ENCODE measurements around the gene POU3F1.

POU3F1 gene

DNA sequence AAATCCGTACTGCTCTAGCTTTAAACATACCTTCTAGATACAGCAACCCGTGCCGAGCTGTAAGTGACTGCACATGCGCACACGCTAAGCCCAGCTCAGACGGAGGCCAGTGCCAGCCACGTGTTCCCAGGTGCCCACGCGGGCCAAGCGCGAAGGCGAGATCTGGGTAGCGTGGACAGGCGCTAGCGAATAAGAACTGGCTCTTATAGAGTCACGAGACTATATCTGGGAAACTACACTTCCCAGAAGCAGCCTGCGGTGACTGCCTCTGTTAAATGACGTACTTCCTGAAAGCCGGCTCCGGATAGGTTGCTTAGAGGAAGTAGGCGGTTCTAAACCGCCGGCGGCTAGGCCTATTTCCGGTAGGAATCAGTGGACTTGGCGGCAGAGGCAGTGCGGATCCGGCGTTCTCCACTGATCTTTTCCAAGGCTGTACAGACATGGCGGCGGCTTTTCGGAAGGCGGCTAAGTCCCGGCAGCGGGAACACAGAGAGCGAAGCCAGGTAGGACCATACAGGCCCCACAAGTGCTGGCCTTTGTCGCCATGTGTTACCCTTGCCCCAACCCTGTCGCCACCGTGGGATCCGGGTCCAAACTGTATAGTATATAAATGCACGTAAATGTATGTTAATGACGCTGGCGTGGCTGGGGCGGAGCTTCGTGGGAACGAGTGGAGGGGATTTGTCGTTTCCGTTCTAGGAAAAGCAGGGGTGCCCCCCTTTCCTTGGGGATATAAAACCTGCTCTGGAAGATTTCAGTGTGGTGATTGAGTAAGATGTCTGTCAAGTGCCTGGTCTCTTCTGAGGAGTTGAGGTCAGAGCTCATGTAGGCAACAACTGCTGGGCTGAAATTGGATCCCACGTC lies 34.0 kb downstream of the POU3F1 start, which contains the start of gene UTP11:
UTP11 (plus strand) TSS at position 372 of the 864 bp plus-strand sequence; CDS start at position 441, 69 bp downstream.
- peak within 1 kb of the TSS; percentile 82 for H3K4me3 ChIP-seq (ENCODE audit: low read depth, low read length)
- peak; percentile 98 for DNase-seq (ENCODE audit: low read depth)

GRCh38 chr1:38009841-38010180 lies 36.8 kb downstream of the POU3F1 start:
- H3K4me3 ChIP-seq (ENCODE audit: low read depth, low read length) = no peak overlapping the region
- no peak for DNase-seq (ENCODE audit: low read depth)

DNA sequence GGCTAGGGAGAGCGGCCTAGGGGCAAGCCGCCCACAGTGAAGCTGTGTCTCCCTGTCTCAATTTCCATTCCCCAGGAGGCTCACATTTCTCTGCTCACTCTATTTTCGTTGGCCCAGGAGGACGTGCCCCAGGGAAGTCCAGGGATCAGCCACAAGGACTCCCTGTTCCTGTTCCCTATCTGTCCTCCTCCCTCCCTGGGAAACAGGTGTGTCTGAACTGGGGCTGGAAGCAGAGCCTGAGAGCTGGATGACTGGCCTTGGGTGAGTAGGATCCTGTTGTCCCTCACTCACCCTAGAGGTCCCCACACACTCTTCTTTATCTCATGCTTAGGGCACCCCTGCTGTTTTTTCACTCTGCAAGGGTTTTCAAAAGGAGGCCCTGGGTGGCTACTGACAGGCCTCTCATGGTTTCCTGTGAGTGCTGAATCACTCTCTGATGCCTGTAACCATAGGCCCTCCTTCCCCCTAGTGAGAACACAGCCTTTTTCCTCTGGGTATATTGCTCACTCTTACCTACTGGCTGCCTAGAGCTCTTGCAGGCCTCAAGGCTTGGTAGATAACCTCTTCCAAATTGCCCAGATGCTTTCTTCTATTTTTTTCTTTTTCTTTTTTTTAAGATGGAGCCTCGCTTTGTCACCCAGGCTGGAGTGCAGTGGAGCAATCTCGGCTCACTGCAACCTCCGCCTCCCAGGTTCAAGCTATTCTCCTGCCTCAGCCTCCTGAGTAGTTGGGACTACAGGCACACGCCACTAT lies 37.3 kb downstream of the POU3F1 start:
- no peak overlapping the region for H3K4me3 ChIP-seq (ENCODE audit: low read depth, low read length)
- peak; percentile 61 for DNase-seq (ENCODE audit: low read depth)

DNA sequence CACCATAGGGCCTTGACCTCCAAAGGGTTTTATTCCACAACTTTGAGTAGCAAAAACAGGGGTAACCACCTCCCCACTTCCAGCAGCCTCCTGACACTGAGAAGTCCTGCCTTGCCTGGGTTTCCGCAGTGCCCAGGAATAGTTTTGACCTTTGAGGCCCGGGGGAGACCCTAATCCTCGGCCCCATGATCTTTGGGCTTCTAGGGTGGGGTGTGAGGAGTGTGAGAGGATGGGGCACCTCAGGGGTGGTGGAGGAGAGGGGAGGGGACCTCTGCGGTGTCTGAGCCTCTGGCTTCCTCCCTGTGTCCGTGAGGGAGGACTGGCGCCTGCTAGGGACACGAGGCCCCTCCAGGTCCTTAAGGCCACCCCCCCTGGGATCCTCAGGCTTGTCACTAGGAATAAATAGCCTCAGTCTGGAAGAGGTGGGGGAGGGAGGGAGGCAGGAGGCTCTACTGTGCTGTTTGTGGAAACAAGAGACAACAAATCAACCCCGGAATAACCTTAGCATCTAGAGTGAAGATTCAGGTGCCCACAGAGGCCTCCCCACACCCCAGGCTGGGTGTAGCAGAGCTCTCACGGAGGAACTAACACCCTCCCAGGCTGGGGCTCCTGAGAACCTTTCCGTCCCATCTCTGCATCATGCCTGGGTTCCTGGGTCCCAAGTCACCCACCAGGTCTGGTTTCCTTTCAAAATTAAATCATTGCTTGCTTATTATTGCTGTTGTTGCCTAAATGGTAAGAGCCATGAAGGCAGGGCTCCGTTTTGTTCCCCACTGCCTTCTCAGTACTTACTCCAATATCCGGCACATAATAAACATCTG lies 40.4 kb downstream of the POU3F1 start:
- peak overlapping the region; percentile 29 for H3K4me3 ChIP-seq (ENCODE audit: low read depth, low read length)
- DNase-seq (ENCODE audit: low read depth) = no peak

- H3K4me3 ChIP-seq (ENCODE audit: low read depth, low read length) = peak within 1 kb of the TSS; percentile 91
- no peak for DNase-seq (ENCODE audit: low read depth)
Observed at GRCh38 chr1:38005195-38006007, 41.2 kb downstream of the POU3F1 start, which contains the start of gene FHL3. Gene FHL3 (minus strand): TSS chr1:38005514. CDS start chr1:37999412, 6,102 bp downstream.

DNA sequence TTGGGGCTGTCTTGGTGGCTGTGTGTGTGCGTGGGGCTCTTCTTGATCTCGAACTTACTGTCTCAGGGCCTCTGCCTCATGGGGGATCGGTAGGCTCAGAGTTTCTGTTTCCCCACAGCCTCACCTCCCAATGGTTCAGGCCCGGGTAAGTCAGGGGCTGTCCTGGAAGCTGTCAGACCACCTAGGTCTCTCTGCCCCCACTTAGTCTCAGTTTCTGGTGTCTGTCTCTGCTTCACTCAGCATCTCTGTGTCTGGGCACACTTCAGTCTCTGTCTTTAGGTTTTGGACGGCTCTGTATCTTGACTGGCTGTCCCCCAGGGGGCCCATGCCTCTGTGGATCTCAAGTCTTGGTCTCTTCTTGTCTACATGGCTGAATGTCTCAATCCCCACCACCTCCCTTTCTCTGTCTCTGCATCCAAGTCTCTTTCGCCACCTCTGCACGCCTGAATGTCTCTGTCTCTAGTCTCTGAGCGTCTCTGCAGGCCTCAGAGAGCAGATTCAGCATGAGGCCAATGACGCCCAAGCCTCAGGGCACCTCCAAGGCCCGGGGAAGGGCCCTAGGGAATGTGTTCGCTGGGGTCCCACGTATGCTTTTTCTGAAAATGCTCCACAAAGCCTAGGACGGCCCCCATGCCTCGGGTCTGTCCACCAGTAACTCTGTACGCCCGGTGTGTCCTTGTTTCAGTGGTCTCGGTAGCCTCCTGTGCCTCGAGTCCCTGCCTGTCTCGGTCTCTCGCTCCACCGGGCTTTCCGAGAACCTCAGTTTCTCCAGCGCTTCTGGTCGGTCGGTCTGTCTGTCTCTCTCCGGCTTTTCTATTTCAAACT lies 42.1 kb downstream of the POU3F1 start:
- peak overlapping the region; percentile 91 for H3K4me3 ChIP-seq (ENCODE audit: low read depth, low read length)
- DNase-seq (ENCODE audit: low read depth) = no peak

DNA sequence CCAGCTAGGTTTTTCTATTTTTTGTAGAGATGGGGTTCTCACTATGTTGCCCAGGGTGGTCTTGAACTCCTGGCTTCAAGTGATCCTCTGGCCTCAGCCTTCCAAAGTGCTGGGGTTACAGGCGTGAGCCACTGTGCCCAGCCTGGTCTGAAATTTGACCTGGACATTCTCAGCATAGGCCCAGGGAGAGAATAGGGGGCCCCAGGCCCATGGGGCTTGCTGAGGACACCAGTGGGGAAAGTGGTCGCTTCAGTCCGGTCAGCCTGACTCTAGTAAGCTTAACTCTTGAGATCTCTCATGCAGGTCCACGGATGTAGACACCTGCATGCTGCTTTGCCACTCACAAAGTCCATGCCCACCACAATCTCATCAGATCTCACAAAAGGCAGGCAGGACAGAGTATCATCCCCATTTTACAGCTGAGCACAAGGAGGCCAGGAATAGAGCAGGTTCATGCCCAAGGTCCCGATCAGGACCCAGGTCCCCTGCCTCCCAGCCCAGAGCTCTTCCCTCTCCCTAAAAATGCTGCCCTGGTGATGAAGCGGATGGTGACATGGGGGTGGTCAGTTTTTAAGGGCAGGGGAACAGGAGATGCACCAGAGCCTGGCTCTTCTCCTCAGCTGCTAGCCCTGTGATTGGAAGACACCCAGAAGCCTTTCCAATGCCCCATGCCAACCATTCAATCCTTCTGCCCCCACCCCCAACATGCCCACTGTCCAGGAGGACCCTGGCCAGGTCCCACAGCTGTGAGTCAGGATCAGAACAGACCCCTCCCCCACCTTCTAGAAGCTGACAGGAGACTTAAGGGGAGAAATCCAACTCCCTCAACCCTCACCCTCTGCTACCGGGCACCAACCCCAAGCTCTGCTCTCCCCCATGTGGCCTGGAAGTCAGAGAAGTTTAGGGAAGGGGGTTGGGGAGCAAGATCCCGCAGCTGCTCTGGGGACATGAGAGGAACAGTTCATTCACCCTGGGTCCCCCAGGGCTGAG lies 43.0 kb downstream of the POU3F1 start:
- peak overlapping the region; percentile 91 for H3K4me3 ChIP-seq (ENCODE audit: low read depth, low read length)
- no peak for DNase-seq (ENCODE audit: low read depth)

DNA sequence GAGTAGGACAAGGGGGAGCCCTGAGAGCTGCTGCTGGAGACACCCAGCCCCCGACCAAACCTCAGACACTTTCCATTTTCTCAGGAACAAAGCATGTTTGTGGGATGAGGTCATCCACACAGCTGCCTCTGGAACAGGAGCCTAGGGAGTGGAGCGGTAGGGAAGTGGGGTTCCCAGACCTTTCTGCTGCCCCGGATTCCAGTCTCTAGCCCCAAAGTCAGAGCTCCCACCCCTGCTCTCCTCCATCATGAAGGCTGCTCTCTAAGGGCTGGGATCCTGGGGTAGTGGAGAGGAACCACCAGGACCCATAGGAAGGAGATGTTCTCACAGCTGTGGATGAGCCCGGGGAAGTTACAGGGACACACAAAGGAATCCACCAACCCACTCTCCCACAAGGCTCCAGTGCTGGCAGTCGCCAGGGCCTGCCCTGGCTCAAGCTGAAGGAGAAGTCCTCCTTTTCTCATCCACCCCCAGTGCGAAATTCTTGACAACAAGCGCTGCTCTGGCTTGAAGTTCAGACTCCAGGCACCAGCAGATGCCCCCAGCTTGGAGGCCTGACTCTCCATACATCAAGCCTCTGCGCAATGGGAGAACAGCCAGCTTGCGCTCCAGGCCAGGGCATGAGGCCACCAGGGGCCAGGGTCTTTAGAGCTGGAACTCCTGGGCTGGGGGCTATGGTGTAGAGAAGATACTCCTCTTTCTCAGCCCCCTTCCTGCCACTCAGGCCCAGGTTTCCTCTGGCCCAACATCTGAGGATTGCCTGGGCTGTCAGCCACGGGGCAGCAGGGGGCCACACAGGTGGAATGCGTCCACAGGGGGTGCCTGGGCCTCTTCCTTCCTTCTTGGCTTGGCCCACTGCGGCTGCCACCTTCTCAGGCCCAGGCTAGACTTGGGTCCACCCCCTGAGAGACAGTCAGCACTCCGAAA lies 45.8 kb downstream of the POU3F1 start:
- peak overlapping the region; percentile 23 for H3K4me3 ChIP-seq (ENCODE audit: low read depth, low read length)
- DNase-seq (ENCODE audit: low read depth) = peak; percentile 68

- DNase-seq (ENCODE audit: low read depth) = no peak
- H3K4me3 ChIP-seq (ENCODE audit: low read depth, low read length) = peak overlapping the region; percentile 23
Observed at GRCh38 chr1:38000233-38000528, 46.4 kb downstream of the POU3F1 start.

DNA sequence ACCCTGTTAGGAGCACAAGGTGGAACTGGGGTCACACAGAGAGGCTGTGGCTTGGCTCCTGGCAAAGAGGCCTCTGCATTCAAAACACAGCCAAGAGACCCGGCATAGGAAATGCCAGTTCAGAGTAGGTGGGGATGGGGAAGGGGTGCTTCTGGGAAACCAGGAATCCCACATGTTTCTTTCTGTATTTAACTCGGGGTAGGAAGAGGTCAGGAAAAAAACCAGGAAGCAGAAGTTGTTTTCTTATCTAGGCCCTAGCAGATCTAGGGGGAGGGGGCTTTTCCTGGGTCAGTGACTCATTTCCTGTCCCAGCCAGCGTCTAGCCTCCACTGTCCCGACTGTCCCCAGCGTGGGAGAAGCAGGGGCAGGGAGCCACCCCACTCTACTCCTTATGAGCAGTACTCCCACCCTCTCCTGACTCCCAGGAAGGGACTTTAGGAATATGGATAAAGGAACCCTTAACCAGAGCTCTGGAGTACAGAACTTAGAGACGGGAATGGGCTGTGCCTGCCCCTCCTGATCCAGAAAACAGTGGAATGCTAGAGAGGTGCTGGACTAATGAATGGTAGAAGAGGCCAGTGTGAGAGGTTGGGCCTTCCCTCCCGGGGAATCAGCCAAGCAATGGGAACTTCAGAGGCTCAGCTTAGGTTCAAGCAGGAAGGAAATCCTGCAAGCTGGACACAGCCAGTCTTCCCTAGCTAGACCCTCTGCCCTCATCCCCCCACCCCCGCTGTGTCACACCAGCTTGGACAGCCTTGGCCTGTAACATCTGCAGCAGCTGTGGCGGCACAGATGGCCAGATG lies 47.0 kb downstream of the POU3F1 start:
- no peak for DNase-seq (ENCODE audit: low read depth)
- H3K4me3 ChIP-seq (ENCODE audit: low read depth, low read length) = peak overlapping the region; percentile 23

DNA sequence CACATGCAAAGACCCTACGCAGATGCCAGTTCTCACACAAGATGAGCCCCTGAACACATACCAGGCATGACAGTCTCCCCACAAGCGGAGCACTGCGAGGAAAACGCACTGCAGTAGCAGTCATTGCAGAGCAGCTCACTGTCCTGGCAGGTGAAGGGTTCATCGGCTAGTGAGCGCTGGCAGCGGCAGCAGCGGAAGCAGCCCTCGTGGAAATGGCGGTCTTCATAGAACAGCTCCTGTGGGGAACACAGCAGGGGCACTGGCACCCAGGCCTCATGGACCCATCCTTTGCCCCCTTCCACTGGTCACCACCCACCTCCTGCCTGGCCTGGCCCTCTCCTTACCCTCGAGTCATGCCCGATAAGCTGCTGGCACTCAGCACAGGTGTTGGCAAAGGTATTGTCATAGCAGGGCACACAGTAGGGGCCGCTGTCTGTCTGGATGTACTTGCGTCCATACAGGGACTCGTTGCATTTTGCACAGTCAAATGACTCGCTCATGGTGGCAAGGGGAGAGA lies 47.6 kb downstream of the POU3F1 start:
- H3K4me3 ChIP-seq (ENCODE audit: low read depth, low read length) = no peak overlapping the region
- DNase-seq (ENCODE audit: low read depth) = no peak

DNA sequence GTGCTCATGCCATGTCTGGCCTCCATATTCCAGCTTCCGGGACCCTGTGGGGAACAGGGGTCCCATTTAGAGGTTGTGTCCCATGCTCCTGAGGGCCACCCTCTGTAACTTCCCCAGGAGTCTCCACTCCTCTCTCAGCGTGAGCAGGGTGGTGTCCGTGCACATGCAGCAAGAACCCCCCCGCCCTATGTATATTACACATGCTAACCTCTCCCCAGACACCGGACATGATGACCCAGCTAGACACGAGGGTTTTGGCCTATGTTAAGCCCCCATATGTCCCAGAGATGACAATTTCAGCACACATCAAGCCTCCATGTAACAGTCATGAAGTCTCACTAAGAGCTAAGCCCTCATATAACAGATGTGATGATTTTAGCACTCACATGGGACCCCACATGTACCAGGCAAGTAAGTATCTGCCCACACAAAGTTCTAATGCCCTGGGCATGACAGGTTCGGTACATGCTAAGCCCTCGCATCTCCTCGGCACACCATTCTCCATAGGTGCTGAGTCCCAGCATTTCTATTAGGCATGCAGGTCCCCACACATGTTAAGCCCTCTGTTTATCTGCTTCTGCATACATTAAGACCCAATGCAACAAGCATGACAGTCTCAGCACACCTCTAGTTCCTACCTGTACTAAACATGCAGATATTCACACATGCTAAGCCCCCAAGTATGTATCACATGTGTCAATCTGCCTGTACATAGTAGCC lies 48.3 kb downstream of the POU3F1 start:
- H3K4me3 ChIP-seq (ENCODE audit: low read depth, low read length) = no peak overlapping the region
- no peak for DNase-seq (ENCODE audit: low read depth)

- H3K4me3 ChIP-seq (ENCODE audit: low read depth, low read length) = no peak overlapping the region
- no peak for DNase-seq (ENCODE audit: low read depth)
Observed at GRCh38 chr1:37997256-37998088, 49.1 kb downstream of the POU3F1 start.

All from skeletal muscle cell (primary cell).